GM19452 (cell line): Measurements from ENCODE around the gene GHRHR.

Experiments
- ATAC-seq: cut with Tn5 transposase; IDR thresholded peaks from one replicate; pipeline ENCODE4 v1.9.1; 2021; ENCODE audit not compliant: unreplicated experiment

GHRHR gene

DNA sequence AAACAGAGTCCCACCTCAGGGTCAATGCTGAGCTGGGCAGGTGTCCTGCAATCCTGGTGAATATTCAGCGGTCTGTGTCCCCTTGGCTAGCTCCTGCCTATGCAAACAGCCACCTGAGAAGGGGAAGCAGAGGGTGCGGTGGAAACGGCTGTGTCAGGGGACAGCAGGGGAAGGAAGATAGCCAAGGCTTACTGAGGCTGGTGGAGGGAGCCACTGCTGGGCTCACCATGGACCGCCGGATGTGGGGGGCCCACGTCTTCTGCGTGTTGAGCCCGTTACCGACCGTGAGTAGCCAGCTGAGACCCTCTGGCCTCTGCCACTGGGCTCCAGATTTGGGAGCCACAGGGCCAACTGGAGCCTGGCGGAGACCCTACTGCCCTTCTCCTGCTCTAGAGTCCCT is at the start of gene GHRHR:
Gene GHRHR (plus strand): TSS at position 112 of the 400 bp plus-strand sequence. CDS start 116 bp downstream, at position 228.
- ATAC-seq: no peak

DNA sequence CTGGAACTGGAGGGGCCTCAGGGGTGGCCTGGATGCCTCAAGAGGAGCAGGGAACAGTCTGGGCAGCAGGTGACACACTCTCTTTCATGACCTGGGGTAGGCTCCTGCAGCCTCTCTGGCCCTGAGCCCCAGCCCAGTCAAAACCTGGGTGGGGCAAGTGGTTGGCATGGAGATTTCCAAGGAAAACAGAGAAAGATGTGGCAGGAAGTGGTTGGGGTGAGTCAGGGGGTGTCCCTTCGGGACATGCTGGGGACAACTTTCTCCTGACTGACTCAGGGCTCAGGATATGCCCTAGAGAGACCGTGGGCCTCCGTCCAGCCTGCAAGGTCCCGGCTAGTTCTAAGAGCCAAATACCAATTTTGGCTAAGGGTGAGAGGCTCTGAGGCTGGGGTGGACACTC is 49.2 kb upstream of the GHRHR start:
- ATAC-seq: no peak

DNA sequence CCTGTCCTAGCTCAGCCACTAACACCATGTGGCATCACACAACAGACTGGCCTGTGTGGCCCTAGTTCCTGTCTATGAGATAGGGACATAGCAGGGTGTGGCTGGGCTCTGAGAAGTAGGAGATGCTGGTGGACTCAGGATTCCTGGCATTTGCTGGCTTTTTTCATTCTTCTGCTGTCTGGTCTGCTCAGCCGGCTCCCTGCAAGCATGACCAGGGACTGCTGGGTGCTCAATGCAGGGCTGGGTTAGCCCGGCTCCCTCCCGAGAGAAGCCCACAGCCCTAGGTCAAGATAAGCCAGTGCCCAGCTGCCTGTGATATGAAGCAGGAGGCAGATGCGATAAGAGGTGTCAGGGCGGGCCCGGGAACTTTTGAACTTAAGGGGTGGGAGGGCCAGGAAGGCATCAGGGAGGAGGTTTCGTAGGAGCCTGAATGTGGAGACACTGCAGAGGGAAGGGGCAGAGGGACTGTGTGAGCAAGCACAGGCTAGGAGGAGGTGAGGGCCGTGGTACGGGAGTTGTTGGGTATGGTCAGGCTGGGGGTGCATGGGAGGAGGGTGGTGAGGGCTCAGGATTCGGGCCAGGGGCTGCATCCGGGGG is 48.6 kb upstream of the GHRHR start:
- no peak for ATAC-seq

DNA sequence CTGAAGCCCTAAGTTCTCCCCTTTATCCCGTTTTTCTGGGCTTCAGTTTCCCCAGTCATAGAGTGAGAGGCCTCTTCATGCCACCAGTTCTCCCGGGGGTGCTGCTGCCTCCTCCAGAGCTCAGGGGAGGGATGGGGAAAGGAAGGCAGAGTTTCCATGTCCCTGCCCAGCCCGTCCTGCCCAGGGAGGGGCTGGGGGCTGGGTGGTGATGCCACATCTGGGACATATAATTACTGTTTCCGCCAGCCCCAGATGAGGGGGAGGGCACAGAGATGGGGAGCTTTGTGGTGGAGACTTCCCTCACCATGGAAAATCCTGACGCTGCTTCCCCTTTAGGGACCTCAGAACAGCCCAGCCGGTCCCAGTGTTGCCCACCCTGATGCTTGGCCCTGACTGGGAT is 48.0 kb upstream of the GHRHR start:
- ATAC-seq: no peak

DNA sequence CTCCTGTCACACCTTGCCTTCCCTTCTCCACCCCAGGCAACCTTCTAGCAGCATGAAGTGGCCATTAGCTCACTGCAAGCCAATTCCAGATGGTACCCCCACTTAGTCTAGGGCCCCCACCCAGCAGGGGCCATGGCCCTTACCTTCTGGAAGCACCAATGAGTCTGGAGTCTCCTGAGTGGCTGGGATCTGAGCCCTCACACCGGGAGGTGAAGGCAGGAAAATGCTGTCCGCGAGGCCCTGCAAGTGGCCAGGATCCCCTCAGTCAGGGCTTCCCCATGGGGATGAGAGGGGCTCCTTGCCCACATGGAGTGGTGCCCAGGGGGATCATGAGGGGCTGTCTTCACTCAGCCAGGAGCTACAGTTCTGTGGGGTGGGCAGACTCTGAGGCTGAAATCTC is 47.5 kb upstream of the GHRHR start:
- ATAC-seq: no peak

DNA sequence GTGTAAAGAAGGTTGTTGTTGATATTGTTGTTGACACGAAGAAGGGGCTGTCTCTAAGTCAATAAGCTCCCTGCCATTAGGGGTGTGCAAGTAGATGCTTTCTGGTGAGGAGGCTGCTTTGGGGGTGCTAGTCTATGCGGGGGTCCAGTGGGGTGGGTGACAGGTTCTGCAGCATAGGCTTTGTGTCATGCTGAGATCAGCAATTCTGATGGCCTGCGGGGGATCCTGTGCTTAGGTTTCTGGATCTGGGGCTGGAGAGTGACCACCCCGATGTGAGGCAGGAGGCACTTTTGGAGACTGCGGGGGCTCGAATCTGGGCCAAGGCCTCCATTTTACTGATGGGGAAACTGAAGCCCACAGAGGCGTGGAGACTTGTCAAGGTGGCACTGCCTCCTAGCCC is 47.0 kb upstream of the GHRHR start:
- no peak for ATAC-seq

DNA sequence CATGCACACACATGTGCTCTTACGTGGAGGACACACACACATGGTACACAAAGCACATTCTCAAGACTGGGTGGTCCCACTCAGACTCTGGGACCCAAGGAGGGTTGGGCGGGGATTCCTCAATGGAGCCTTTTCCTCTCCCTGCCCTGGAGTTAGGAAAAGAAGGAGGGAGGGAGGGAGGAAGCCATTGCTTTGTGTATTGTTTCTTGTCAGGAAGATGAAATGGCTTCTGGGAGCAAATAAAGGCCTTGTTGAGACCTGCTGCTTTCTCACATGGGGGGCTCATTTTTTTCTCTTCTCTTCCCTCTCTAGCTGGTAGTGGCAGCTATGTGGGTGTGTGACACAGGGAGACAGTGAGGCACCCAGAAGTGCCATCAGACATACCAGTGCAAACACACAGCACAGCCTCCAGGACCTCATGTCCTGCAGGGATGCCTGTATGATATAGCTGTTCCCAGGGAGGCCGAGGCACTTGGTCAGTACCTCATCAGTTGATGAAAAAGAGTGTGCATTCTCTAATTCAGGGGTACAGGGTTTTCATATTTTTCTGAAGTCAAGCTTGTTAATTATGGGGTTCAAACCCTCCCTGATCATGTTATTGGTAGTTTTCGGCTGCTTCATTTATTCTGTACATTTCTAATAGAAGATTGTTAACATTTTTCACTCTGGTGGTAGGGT is 46.4 kb upstream of the GHRHR start:
- no peak for ATAC-seq

DNA sequence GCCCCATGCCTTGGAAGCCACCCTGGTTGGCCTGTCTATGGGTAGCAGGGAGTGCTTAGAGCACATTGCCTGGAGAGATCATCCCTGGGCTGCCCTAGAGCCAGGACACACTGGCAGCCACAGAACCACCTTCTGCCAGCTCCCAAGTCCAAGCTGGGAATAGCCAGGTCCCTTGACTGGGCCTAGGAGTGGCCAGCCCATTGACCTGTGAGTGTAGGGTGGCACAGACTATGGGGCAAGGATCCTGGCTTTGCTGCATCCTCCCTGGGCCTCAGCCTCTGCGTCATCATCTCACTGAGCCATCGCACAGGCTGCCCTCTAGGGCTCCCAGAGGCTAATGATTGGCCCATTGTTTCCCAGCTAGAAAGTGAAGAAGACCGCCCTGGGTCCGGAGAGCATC is 45.1 kb upstream of the GHRHR start:
- no peak for ATAC-seq

DNA sequence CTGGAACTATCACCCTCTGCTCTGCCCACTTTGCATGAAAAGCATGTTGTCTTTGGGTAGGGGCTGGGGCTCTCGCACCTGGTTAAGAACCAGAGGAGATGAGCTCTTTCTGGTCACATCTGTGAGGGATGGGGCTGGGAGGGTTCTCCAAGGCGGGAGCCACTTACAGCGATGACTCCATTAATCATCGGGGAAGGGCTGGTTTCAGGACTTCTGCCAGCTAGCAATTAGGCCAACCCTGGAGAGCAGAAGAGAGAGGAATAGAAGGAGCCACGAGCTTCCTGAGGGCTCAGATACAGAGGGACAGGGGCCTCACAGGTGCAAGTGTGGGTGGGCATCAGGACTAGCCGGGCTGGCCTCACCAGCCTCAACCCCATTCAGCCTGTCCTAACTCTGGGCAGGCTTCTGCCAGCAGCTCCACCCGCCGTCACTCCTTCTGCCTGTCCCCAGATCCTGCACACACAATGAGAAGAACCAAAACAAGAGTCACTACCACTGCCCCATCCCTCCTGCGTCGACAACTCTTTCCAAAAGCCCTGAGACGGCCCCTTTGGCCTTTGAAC is 43.7 kb upstream of the GHRHR start:
- ATAC-seq: no peak

DNA sequence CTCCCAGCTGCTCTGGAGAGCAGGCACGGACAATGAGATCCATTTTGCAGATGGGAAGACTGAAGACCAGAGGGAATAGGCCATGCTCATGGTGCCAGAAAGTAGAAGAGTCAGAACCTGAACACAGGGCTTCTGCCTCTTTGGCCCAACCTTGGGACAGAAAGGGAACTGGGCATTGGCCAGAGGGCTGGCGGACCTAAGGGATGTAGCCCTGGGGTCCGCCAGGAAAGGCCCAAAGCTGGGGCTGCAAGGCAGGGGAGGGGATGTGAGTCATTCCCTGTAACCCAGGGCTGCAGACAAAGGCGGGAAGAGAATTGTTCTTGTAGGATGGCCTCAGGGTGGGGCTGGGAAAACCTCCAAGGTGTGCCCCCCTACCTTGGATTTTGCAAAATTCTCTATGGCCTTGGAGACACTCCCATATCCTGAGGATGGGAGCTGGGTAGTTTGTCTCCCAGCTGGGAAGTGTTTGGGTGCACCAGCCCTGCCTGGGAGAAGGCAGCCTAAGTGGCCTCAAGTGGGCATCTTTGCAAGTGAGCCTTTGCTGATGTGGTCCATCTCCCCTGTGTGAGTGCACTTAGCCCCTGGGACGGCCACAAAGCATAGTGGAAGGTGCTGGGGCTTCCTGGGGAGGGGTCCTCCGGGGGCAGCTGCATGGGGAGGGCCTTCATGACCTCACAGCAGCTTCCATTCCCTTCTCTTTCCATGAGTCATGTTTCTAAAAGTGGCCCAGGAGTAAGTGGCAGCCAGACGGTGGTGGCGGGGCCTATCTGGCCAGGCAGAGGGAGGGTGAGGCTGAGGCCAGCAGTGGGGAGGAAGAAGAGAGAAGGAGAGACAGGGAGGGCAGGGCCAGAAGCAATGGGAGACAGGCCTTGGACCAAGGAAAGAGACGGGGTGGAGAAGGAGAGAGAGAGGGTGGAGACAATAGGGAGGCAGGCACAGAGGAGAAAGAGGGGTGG is 42.9 kb upstream of the GHRHR start:
- no peak for ATAC-seq

DNA sequence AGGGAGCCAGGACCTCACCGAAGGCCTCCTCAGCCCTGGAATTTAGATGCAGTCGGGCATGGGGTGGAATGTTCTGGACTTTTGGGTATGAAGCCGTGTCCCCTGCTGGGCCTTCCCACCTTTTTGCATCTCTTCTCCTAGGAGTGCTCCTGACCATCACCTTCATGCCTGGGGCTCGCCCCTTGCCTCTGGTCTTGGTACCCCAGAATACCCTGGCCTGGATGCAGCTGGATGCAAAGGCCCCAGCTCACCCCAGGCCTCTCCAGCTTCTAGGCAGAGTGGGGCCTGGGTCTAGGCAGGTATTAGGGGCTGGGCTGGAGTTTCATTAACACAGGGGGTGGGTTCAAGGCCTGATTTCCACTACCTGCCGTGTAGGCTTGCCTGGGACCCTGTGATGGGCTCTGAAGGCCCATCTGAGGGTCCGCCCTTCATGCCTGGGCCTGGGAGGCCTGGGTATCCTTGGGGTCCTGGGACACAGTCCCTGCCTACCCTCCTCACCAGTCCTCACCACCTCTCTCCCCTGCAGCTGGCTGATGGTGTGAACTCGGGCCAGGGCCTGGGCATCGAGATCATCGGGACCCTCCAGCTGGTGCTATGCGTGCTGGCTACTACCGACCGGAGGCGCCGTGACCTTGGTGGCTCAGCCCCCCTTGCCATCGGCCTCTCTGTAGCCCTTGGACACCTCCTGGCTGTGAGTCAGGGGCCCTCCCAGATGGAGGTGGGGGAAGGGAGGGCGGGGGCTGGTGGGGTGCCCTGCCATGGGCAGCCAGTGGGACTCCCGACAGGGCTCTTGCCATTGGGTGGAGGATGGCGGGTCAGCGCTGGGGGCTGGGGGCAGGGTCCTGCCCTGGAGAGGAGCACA is 42.0 kb upstream of the GHRHR start:
- no peak for ATAC-seq

DNA sequence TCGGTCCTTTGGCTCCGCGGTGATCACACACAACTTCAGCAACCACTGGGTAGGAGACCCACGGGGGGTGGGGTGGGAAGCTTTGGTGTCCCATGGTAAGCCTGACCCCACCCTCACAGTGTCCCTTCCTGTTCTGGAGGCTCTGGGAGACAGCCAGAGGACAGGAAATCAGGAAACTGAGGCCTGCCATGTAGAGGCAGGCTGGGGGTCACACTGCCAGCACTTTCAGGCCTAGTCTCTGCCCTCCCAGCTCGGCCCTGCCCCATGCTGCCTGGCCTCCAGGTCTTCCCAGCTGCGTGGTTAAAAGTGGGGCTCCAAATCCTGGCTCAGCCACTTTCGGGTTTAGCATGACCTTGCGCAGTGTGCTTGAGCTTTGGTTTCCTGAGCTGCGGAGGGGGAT is 41.2 kb upstream of the GHRHR start:
- ATAC-seq: no peak

DNA sequence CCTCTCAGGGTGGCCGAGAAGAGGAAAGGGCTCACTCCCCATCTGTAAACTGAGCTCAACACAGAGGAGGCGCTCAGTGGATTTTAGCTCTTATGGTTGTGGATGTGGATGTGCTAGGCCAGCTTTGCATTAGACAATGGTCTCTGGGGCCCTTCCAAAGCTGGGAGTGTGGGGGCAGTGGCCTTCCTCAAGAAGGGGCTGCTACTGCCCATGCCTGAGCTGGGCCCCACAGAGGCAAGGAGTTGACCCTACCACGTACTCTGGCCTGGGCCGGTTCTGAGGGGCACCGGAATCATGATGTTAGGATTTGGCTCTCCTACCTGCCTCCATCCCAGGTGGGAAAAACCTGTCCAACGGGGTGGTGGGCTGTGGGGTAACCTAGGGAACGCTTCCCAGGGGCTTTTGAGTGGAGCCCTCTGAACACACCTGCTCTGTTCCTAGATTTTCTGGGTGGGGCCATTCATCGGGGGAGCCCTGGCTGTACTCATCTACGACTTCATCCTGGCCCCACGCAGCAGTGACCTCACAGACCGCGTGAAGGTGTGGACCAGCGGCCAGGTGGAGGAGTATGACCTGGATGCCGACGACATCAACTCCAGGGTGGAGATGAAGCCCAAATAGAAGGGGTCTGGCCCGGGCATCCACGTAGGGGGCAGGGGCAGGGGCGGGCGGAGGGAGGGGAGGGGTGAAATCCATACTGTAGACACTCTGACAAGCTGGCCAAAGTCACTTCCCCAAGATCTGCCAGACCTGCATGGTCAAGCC is 40.6 kb upstream of the GHRHR start:
- ATAC-seq: no peak

DNA sequence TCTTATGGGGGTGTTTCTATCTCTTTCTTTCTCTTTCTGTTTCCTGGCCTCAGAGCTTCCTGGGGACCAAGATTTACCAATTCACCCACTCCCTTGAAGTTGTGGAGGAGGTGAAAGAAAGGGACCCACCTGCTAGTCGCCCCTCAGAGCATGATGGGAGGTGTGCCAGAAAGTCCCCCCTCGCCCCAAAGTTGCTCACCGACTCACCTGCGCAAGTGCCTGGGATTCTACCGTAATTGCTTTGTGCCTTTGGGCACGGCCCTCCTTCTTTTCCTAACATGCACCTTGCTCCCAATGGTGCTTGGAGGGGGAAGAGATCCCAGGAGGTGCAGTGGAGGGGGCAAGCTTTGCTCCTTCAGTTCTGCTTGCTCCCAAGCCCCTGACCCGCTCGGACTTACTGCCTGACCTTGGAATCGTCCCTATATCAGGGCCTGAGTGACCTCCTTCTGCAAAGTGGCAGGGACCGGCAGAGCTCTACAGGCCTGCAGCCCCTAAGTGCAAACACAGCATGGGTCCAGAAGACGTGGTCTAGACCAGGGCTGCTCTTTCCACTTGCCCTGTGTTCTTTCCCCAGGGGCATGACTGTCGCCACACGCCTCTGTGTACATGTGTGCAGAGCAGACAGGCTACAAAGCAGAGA is 39.9 kb upstream of the GHRHR start:
- ATAC-seq: no peak

DNA sequence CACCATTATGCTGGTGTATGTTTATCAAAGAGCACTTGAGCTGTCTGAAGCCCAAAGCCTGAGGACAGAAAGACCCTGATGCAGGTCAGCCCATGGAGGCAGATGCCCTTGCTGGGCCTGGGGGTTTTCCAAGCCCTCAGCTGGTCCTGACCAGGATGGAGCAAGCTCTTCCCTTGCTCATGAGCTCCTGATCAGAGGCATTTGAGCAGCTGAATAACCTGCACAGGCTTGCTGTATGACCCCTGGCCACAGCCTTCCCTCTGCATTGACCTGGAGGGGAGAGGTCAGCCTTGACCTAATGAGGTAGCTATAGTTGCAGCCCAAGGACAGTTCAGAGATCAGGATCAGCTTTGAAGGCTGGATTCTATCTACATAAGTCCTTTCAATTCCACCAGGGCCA is 39.1 kb upstream of the GHRHR start:
- ATAC-seq: no peak

DNA sequence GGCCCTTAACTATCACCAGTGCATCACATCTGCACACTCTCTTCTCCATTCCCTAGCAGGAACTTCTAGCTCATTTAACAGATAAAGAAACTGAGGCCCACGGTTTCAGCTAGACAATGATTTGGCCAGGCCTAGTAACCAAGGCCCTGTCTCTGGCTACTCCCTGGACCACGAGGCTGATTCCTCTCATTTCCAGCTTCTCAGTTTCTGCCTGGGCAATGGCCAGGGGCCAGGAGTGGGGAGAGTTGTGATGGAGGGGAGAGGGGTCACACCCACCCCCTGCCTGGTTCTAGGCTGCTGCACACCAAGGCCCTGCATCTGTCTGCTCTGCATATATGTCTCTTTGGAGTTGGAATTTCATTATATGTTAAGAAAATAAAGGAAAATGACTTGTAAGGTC is 38.6 kb upstream of the GHRHR start:
- no peak for ATAC-seq

DNA sequence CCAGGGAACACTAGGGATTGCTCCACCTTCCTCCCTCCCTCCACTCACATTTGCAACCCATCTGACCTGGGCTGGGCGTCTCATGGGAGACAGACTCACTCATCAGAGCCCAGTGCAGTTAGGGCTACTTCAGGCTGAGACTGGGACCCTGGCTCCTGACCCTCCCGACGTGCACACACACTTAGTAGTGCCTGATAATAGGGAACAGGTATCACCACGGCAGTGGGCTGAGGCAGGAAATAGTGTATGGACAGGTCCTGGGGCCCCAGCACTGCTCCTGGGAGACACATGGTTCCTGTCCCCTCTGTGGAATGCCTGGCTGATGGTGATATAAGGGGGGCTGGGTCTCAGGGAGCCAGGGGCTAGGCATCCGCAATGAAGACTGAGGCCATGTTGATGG is 37.8 kb upstream of the GHRHR start:
- no peak for ATAC-seq

DNA sequence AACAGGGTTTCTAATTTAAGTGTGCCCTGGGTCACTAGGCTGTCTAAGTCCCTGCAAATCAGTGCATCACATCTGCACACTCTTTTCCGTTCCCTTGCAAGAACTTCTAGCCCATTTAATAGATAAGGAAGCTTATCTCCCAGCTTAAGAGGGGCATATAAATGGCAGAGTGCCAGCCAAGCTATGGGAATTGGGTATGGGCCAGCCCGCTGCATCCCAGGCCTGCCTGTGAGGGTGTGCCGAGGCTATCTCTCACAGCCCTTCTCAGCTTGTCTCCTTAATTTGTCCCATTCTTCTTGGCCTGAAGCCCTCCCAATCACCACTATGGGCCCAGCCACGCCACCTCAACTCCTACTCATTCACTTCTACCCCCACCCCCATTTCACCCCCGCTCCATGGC is 37.4 kb upstream of the GHRHR start:
- ATAC-seq: no peak

DNA sequence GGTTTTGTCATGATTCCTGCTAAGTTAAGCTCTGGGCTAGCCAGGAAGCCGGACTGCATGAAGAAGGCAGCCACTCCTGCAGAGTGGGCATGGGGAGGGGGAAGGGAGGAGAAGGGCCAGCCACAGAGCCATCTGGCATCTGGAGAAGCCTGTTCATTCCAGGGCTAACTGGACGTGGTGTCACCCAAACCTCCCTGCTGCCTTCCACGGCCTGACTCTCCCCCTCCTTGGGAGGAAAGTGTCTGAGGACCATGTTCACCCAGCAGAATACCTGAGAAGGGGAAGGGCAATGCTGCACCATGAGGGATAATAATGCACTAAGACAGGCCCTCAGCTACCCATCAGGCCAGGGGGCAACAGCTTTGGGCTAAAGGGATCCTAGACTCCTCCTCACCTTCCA is 36.7 kb upstream of the GHRHR start:
- no peak for ATAC-seq

DNA sequence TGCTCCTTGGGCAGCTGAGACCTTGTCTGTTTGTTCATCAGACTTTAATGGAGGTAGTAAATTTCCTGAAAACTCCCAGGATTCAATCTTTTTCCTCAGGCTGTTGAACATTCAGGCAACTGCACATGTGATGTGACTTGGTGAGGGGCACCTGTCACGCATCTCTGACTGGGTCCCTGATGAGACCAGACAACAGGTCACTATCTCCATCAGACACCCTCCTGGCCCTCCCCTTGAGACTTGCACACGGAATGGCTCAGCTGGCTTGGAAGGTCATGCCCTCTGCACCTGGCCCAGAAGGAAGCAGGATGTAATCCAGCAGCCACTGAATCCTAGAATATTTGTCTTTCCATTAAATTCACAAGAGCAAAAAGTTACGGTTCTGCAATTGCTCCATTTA is 36.2 kb upstream of the GHRHR start:
- no peak for ATAC-seq
